Measurements from ENCODE around the gene ROCK1. TPM values are rescaled to one million over a fixed set of nuclear protein-coding genes. Genes with fewer than 3 reads are reported as not detected.

ROCK1 gene
- total and polyA plus RNA-seq, 4 donors, result 7.4 to 28.7 (median 18.7) TPM

DNA sequence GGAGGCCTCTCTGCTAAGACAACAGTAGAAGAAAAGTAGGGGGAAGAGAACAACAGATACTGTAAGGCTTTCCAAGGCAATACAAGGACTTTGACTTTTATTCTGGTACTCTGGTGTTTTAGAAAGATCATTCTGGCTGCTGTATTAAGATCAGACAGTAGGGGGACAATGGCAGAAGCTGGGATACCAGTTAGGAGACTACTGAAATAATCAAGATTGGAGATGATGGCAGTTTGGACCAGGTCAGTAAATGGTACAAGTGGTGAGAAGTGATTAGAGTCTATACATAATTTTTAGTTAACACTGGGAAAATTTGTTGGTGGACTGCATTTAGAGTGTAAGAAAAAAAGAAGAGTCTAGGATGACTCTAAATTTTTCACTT is 139.7 kb downstream of the ROCK1 start:
- H3K4me1 ChIP-seq (ENCODE audit: control insufficient read depth in 4 of 4, insufficient read depth in 4 of 4, low read length in 3 of 4), result no peaks in the 10 kb centered on the region
- TF ChIP-seq, protein P1, sequence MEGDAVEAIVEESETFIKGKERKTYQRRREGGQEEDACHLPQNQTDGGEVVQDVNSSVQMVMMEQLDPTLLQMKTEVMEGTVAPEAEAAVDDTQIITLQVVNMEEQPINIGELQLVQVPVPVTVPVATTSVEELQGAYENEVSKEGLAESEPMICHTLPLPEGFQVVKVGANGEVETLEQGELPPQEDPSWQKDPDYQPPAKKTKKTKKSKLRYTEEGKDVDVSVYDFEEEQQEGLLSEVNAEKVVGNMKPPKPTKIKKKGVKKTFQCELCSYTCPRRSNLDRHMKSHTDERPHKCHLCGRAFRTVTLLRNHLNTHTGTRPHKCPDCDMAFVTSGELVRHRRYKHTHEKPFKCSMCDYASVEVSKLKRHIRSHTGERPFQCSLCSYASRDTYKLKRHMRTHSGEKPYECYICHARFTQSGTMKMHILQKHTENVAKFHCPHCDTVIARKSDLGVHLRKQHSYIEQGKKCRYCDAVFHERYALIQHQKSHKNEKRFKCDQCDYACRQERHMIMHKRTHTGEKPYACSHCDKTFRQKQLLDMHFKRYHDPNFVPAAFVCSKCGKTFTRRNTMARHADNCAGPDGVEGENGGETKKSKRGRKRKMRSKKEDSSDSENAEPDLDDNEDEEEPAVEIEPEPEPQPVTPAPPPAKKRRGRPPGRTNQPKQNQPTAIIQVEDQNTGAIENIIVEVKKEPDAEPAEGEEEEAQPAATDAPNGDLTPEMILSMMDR (IDR thresholded peaks at IDR 0.05; ENCODE audit: low read depth, low read length, missing input control), result peak; percentile 54
- TF ChIP-seq RAD21 (IDR thresholded peaks at IDR 0.05), result peak; percentile 56 to 76
- TF ChIP-seq, protein P2, sequence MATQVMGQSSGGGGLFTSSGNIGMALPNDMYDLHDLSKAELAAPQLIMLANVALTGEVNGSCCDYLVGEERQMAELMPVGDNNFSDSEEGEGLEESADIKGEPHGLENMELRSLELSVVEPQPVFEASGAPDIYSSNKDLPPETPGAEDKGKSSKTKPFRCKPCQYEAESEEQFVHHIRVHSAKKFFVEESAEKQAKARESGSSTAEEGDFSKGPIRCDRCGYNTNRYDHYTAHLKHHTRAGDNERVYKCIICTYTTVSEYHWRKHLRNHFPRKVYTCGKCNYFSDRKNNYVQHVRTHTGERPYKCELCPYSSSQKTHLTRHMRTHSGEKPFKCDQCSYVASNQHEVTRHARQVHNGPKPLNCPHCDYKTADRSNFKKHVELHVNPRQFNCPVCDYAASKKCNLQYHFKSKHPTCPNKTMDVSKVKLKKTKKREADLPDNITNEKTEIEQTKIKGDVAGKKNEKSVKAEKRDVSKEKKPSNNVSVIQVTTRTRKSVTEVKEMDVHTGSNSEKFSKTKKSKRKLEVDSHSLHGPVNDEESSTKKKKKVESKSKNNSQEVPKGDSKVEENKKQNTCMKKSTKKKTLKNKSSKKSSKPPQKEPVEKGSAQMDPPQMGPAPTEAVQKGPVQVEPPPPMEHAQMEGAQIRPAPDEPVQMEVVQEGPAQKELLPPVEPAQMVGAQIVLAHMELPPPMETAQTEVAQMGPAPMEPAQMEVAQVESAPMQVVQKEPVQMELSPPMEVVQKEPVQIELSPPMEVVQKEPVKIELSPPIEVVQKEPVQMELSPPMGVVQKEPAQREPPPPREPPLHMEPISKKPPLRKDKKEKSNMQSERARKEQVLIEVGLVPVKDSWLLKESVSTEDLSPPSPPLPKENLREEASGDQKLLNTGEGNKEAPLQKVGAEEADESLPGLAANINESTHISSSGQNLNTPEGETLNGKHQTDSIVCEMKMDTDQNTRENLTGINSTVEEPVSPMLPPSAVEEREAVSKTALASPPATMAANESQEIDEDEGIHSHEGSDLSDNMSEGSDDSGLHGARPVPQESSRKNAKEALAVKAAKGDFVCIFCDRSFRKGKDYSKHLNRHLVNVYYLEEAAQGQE (IDR thresholded peaks at IDR 0.05), result no peak
- TF ChIP-seq NR2F2 (IDR thresholded peaks at IDR 0.05), result no peak
- TF ChIP-seq HNF4A (conservative IDR thresholded peaks at IDR 0.05), result peak; percentile 26 to 56
- no peak for TF ChIP-seq SP1 (IDR thresholded peaks at IDR 0.05)
- TF ChIP-seq TAF1 (conservative IDR thresholded peaks at IDR 0.05), result no peak
- H3K27ac ChIP-seq (ENCODE audit: low read depth in 1 of 2, low read length in 2 of 2), result no peak overlapping the region
- H3K9ac ChIP-seq (ENCODE audit: low read depth in 1 of 2, low read length in 2 of 2), result no peak overlapping the region
- H3K9me3 ChIP-seq (ENCODE audit: control insufficient read depth in 4 of 4, low read length in 3 of 4), result no peaks in the 10 kb centered on the region
- DNase-seq (ENCODE audit: low spot score), result no peak
- peaks cover 0 to 29% (median 26%) of the 10 kb centered on the region in 4 donors for H3K36me3 ChIP-seq (ENCODE audit: control insufficient read depth in 4 of 4, insufficient read depth in 3 of 4, low read depth in 1 of 4, low read length in 3 of 4)
- no peak overlapping the region for H3K4me3 ChIP-seq (ENCODE audit: low read depth in 1 of 3, low read length in 3 of 3)
- H3K27me3 ChIP-seq (ENCODE audit: control insufficient read depth in 4 of 4, insufficient read depth in 4 of 4, low read length in 3 of 4), result no peaks in the 10 kb centered on the region

DNA sequence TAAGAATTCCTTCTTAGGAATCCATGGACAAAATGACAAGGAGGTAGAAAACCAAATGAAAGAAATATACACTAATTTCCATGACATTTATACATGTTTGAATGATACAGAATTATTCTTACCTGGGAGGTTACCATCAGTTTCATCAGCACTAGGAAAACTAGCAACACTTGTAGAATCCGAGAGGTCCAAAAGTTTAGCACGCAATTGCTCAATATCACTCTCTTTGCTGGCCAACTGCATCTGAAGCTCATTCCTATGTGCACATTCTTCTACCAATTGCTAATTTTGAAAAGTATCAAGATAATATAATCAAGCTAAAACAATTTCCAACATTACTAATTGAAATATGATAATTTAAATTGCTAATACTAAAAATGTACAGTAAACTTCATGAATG is 144.8 kb downstream of the ROCK1 start:
- Histone ChIP-seq H3K27me3 (ENCODE audit: control insufficient read depth in 4 of 4, insufficient read depth in 4 of 4, low read length in 3 of 4) (no peaks in the 10 kb centered on the region), H3K27ac (ENCODE audit: low read depth in 1 of 2, low read length in 2 of 2) (no peak overlapping the region), H3K4me3 (ENCODE audit: low read depth in 1 of 3, low read length in 3 of 3) (no peak overlapping the region), H3K36me3 (ENCODE audit: control insufficient read depth in 4 of 4, insufficient read depth in 3 of 4, low read depth in 1 of 4, low read length in 3 of 4) (peaks cover 0 to 36% (median 24%) of the 10 kb centered on the region in 4 donors), H3K9me3 (ENCODE audit: control insufficient read depth in 4 of 4, low read length in 3 of 4) (no peaks in the 10 kb centered on the region), H3K4me1 (ENCODE audit: control insufficient read depth in 4 of 4, insufficient read depth in 4 of 4, low read length in 3 of 4) (no peaks in the 10 kb centered on the region), H3K9ac (ENCODE audit: low read depth in 1 of 2, low read length in 2 of 2) (no peak overlapping the region)
- peak; percentile 16 to 40 for TF ChIP-seq HNF4A (conservative IDR thresholded peaks at IDR 0.05)
- no peak for TF ChIP-seq HNF4G (IDR thresholded peaks at IDR 0.05)
- no peak for DNase-seq (ENCODE audit: low spot score)
- 61% methylated on average over 2 of the region's 2 CpGs for WGBS

DNA sequence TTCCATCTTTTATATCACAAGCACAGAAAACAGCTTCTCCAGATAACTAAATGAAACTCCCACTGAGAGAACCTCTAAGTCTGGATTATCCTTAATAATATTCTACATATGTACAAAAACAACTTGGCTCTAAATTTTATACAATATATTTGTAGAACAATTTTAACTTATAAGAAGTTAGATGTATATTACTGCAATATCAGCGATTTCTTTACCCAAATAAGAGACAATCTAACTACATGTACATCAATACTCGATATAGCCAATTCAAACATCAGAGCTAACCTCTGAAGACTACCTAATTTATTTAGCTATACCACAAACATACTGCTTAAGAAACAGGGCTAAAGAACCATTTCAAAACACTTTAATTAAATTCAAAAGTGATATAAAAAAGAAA is 148.6 kb downstream of the ROCK1 start:
- H3K27ac ChIP-seq (ENCODE audit: low read depth in 1 of 2, low read length in 2 of 2), result no peak overlapping the region
- H3K4me1 ChIP-seq (ENCODE audit: control insufficient read depth in 4 of 4, insufficient read depth in 4 of 4, low read length in 3 of 4), result no peaks in the 10 kb centered on the region
- H3K27me3 ChIP-seq (ENCODE audit: control insufficient read depth in 4 of 4, insufficient read depth in 4 of 4, low read length in 3 of 4), result no peaks in the 10 kb centered on the region
- 97% methylated on average over 2 of the region's 2 CpGs for WGBS
- TF ChIP-seq SP1 (IDR thresholded peaks at IDR 0.05), result no peak
- TF ChIP-seq, protein P3, sequence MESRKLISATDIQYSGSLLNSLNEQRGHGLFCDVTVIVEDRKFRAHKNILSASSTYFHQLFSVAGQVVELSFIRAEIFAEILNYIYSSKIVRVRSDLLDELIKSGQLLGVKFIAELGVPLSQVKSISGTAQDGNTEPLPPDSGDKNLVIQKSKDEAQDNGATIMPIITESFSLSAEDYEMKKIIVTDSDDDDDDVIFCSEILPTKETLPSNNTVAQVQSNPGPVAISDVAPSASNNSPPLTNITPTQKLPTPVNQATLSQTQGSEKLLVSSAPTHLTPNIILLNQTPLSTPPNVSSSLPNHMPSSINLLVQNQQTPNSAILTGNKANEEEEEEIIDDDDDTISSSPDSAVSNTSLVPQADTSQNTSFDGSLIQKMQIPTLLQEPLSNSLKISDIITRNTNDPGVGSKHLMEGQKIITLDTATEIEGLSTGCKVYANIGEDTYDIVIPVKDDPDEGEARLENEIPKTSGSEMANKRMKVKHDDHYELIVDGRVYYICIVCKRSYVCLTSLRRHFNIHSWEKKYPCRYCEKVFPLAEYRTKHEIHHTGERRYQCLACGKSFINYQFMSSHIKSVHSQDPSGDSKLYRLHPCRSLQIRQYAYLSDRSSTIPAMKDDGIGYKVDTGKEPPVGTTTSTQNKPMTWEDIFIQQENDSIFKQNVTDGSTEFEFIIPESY (IDR thresholded peaks at IDR 0.05), result no peak
- TF ChIP-seq RXRA (IDR thresholded peaks at IDR 0.05), result no peak
- TF ChIP-seq HNF4A (conservative IDR thresholded peaks at IDR 0.05), result no peak
- TF ChIP-seq, protein P4, sequence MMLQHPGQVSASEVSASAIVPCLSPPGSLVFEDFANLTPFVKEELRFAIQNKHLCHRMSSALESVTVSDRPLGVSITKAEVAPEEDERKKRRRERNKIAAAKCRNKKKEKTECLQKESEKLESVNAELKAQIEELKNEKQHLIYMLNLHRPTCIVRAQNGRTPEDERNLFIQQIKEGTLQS (IDR thresholded peaks at IDR 0.05), result no peak
- TF ChIP-seq HNF4G (IDR thresholded peaks at IDR 0.05), result no peak
- TF ChIP-seq GABPA (IDR thresholded peaks at IDR 0.05 in 1 of 2, conservative IDR thresholded peaks at IDR 0.05 in 1 of 2), result no peak
- no peak for TF ChIP-seq FOXA2 (IDR thresholded peaks at IDR 0.05)
- no peak for TF ChIP-seq RAD21 (IDR thresholded peaks at IDR 0.05)
- TF ChIP-seq, protein P1 (IDR thresholded peaks at IDR 0.05; ENCODE audit: low read depth, low read length, missing input control), result no peak
- TF ChIP-seq TAF1 (conservative IDR thresholded peaks at IDR 0.05), result no peak
- TF ChIP-seq EGR1 (IDR thresholded peaks at IDR 0.05; ENCODE audit: low read depth in 2 of 2), result no peak
- no peak for TF ChIP-seq JUND (IDR thresholded peaks at IDR 0.05)
- TF ChIP-seq YY1 (IDR thresholded peaks at IDR 0.05), result no peak
- peaks cover 0 to 27% (median 16%) of the 10 kb centered on the region in 4 donors for H3K36me3 ChIP-seq (ENCODE audit: control insufficient read depth in 4 of 4, insufficient read depth in 3 of 4, low read depth in 1 of 4, low read length in 3 of 4)
- DNase-seq (ENCODE audit: low spot score), result no peak
- H3K4me3 ChIP-seq (ENCODE audit: low read depth in 1 of 3, low read length in 3 of 3), result no peak overlapping the region
- H3K9ac ChIP-seq (ENCODE audit: low read depth in 1 of 2, low read length in 2 of 2), result no peak overlapping the region
- H3K9me3 ChIP-seq (ENCODE audit: control insufficient read depth in 4 of 4, low read length in 3 of 4), result no peaks in the 10 kb centered on the region

Data from liver (tissue), 9 donors.